MCF 10A (cell line): ENCODE data around the gene CD209. TPM values are rescaled to one million over a fixed set of nuclear protein-coding genes. Genes with fewer than 3 reads are reported as not detected.

Experiments
- BruUV-seq: library from RNA; stranded (reverse); fragments of 400-500 nt; replicated peaks from 2 replicates; lab custom pipeline; 2021; lab: Mats Ljungman, UMichigan
- CTCF ChIA-PET: fragments of 300-600 bp; sonication (Branson Sonifier 250); formaldehyde crosslinking; extraction: SDS; loops from one replicate; lab custom pipeline; 2021; ENCODE audit warnings: antibody characterized with exemption, inconsistent platforms; lab: Yijun Ruan, JAX
- POLR2A ChIA-PET: fragments of 300-600, 350-650 bp; sonication (Branson Sonifier 250); formaldehyde crosslinking; extraction: SDS; loops from one replicate; lab custom pipeline; 2020; ENCODE audit warnings: antibody characterized with exemption, inconsistent platforms; lab: Yijun Ruan, JAX
- DNase-seq: peaks from one replicate; pipeline ENCODE4 v3.0.0-alpha.2; 2018; ENCODE audit not compliant: unreplicated experiment
- H3K27ac Mint-ChIP-seq: one replicate; pipeline ENCODE4 v1.8.0; 2022; ENCODE audit warnings: mild to moderate bottlenecking, low read depth, mixed read lengths; ENCODE audit not compliant: unreplicated experiment
- H3K27me3 Mint-ChIP-seq: one replicate; pipeline ENCODE4 v1.8.0; 2022; ENCODE audit warnings: mixed read lengths; ENCODE audit not compliant: insufficient read depth, unreplicated experiment
- H3K36me3 Mint-ChIP-seq: one replicate; pipeline ENCODE4 v1.8.0; 2022; ENCODE audit warnings: mild to moderate bottlenecking, moderate library complexity, mixed read lengths; ENCODE audit not compliant: insufficient read depth, unreplicated experiment
- H3K4me1 Mint-ChIP-seq: one replicate; pipeline ENCODE4 v1.8.0; 2022; ENCODE audit warnings: mixed read lengths; ENCODE audit not compliant: insufficient read depth, unreplicated experiment
- H3K4me3 Mint-ChIP-seq: one replicate; pipeline ENCODE4 v1.8.0; 2022; ENCODE audit warnings: mild to moderate bottlenecking, moderate library complexity, mixed read lengths; ENCODE audit not compliant: unreplicated experiment
- H3K9me3 Mint-ChIP-seq: one replicate; pipeline ENCODE4 v1.8.0; 2022; ENCODE audit warnings: mixed read lengths; ENCODE audit not compliant: unreplicated experiment
- intact Hi-C: fragments of 100-400 bp; cut with micrococcal nuclease; formaldehyde crosslinking; loops from 2 replicates; pipeline ENCODE4 v1.14.1; 2022
- total RNA-seq: library from RNA; stranded (reverse); gene quantifications from 2 replicates; pipeline ENCODE4 v1.2.3, GENCODE V29; 2022
- TF ChIP-seq, protein P1 (sequence below): fragments of 200-600 bp; IDR thresholded peaks from one replicate; pipeline ENCODE4 v1.8.0; 2022; ENCODE audit warnings: antibody characterized with exemption, mild to moderate bottlenecking; ENCODE audit not compliant: unreplicated experiment

The CD209 gene
- total RNA-seq, 1 experiment from 2014 or later = not detected

- CTCF ChIA-PET = interaction anchor here (0.6 to 1.5 kb wide), 4 partner anchors 8 to 62 kb away, joined by 3 to 4 read pairs (median 3); partner anchors contain the start of gene TRAPPC5
- BruUV-seq = no TSS peak
Measured at GRCh38 chr19:7742575-7742974, 4.8 kb downstream of the CD209 start.

DNA sequence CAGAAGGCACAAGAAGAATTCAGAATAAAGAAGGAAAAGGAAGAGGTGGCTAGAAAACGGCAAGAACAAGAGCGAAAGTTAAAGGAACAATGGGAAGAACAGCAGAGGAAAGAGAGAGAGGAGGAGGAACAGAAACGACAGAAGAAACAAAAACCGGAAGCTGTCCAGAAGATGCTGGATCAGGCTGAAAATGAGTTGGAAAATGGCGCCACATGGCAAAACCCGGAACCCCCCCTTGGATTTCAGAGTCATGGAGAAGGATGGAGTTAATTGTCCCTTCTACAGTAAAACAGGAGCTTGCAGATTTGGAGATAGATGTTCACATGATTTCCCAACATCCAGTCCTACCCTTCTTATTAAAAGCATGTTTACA lies 6.7 kb downstream of the CD209 start:
- no peak overlapping the region for H3K27ac Mint-ChIP-seq
- peaks cover 6% of the 10 kb centered on the region for H3K4me1 Mint-ChIP-seq
- ChIA-PET CTCF (interaction anchor here (0.5 kb wide), 1 partner anchor 548 kb away, joined by 3 read pairs; no protein-coding TSS in a partner anchor), POLR2A (no interaction called here)
- H3K27me3 Mint-ChIP-seq = peaks cover 90% of the 10 kb centered on the region
- intact Hi-C loops = no loop called here
- no peaks in the 10 kb centered on the region for H3K36me3 Mint-ChIP-seq
- no TSS peak for BruUV-seq
- H3K9me3 Mint-ChIP-seq = no peaks in the 10 kb centered on the region
- TF ChIP-seq, protein P1, sequence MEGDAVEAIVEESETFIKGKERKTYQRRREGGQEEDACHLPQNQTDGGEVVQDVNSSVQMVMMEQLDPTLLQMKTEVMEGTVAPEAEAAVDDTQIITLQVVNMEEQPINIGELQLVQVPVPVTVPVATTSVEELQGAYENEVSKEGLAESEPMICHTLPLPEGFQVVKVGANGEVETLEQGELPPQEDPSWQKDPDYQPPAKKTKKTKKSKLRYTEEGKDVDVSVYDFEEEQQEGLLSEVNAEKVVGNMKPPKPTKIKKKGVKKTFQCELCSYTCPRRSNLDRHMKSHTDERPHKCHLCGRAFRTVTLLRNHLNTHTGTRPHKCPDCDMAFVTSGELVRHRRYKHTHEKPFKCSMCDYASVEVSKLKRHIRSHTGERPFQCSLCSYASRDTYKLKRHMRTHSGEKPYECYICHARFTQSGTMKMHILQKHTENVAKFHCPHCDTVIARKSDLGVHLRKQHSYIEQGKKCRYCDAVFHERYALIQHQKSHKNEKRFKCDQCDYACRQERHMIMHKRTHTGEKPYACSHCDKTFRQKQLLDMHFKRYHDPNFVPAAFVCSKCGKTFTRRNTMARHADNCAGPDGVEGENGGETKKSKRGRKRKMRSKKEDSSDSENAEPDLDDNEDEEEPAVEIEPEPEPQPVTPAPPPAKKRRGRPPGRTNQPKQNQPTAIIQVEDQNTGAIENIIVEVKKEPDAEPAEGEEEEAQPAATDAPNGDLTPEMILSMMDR = no peak
- no peak for DNase-seq
- H3K4me3 Mint-ChIP-seq = no peak overlapping the region

More at GRCh38 chr19:7742575-7742974, 4.8 kb downstream of the CD209 start:
- H3K36me3 Mint-ChIP-seq = no peaks in the 10 kb centered on the region
- peaks cover 6% of the 10 kb centered on the region for H3K4me1 Mint-ChIP-seq
- peaks cover 73% of the 10 kb centered on the region for H3K27me3 Mint-ChIP-seq
- DNase-seq = no peak
- H3K4me3 Mint-ChIP-seq = no peak overlapping the region
- H3K27ac Mint-ChIP-seq = no peak overlapping the region
- POLR2A ChIA-PET = interaction anchor here (0.7 to 0.9 kb wide), 2 partner anchors 17 to 105 kb away, joined by 3 read pairs; no protein-coding TSS in a partner anchor
- TF ChIP-seq, protein P1 = no peak
- H3K9me3 Mint-ChIP-seq = no peaks in the 10 kb centered on the region
- intact Hi-C loops = no loop called here

- ChIA-PET CTCF (interaction anchor here (0.9 kb wide), 1 partner anchor 60 kb away, joined by 3 read pairs; no protein-coding TSS in a partner anchor), POLR2A (no interaction called here)
- Mint-ChIP-seq H3K27ac (no peak overlapping the region), H3K4me3 (no peak overlapping the region), H3K4me1 (peaks cover 6% of the 10 kb centered on the region), H3K27me3 (peaks cover 95% of the 10 kb centered on the region), H3K36me3 (no peaks in the 10 kb centered on the region), H3K9me3 (no peaks in the 10 kb centered on the region)
- BruUV-seq = no TSS peak
- DNase-seq = no peak
- intact Hi-C loops = no loop called here
- TF ChIP-seq, protein P1 = no peak
Measured at GRCh38 chr19:7739801-7740681, 7.3 kb downstream of the CD209 start.

GRCh38 chr19:7739211-7739755 lies 8.1 kb downstream of the CD209 start:
- H3K27ac Mint-ChIP-seq = no peak overlapping the region
- POLR2A ChIA-PET = interaction anchor here (0.7 kb wide), 1 partner anchor 971 kb away, joined by 3 read pairs; no protein-coding TSS in a partner anchor
- H3K4me3 Mint-ChIP-seq = no peak overlapping the region
- DNase-seq = no peak
- intact Hi-C loops = no loop called here
- peaks cover 9% of the 10 kb centered on the region for H3K4me1 Mint-ChIP-seq
- TF ChIP-seq, protein P1 = no peak
- H3K9me3 Mint-ChIP-seq = no peaks in the 10 kb centered on the region
- CTCF ChIA-PET = interaction anchor here (0.9 to 1.3 kb wide), 3 partner anchors 8 to 61 kb away, joined by 3 to 4 read pairs (median 4); partner anchors contain the start of gene CD209
- H3K36me3 Mint-ChIP-seq = no peaks in the 10 kb centered on the region
- no TSS peak for BruUV-seq
- peaks cover 95% of the 10 kb centered on the region for H3K27me3 Mint-ChIP-seq
